Measurements from ENCODE around the gene ZNF823. TPM values are rescaled to one million over a fixed set of nuclear protein-coding genes. Genes with fewer than 3 reads are reported as not detected.

ZNF823 gene
- total and polyA plus RNA-seq, 2 donors (not counting 3 experiments of a cell fraction or from before 2014, with no cell fraction given) = 1.4 to 4.4 TPM

GRCh38 chr19:11685676-11686650 lies 52.8 kb downstream of the ZNF823 start:
- ChIA-PET CTCF (no interaction called here), POLR2A (no interaction called here)
- Histone ChIP-seq H3K9ac (replicated peaks; ENCODE audit: extremely low read depth, insufficient read depth, low read length) (no peak overlapping the region), H3K4me1 (ENCODE audit: control insufficient read depth, extremely low read depth, insufficient read depth, low read length) (no peaks in the 10 kb centered on the region), H4K20me1 (replicated peaks; ENCODE audit: control insufficient read depth, extremely low read depth, insufficient read depth, low read length) (no peaks in the 10 kb centered on the region), H3K9me3 (replicated peaks; ENCODE audit: control insufficient read depth, insufficient read depth, low read length) (peaks cover 3% of the 10 kb centered on the region), H3K9me1 (replicated peaks; ENCODE audit: control insufficient read depth, extremely low read depth, insufficient read depth, low read length) (no peaks in the 10 kb centered on the region), H3K4me3 (replicated peaks in 1 of 3; ENCODE audit: insufficient read depth in 1 of 3, low read depth in 1 of 3, low read length in 3 of 3) (no peak overlapping the region), H2AFZ (ENCODE audit: low read depth, low read length) (no peak overlapping the region), H3K4me2 (ENCODE audit: insufficient read depth, low read length) (no peak overlapping the region), H3K27me3 (ENCODE audit: control insufficient read depth in 2 of 2, insufficient read depth in 2 of 2, low read length in 2 of 2) (no peaks in the 10 kb centered on the region), H3K36me3 (ENCODE audit: control insufficient read depth in 2 of 2, extremely low read depth in 1 of 2, insufficient read depth in 2 of 2, low read length in 2 of 2) (no peaks in the 10 kb centered on the region), H3K79me2 (ENCODE audit: control insufficient read depth, insufficient read depth, low read length) (no peaks in the 10 kb centered on the region), H3K27ac (ENCODE audit: insufficient read depth, low read depth, low read length) (no peak overlapping the region)
- dilution Hi-C loops (cut with MboI; ENCODE audit: extremely low pct_ligation_motif_present, low sequenced_read_pairs) (no loop called here), intact Hi-C loops (cut with micrococcal nuclease) (no loop called here)
- no TSS peak for BruUV-seq (replicated peaks)
- TF ChIP-seq MAX (IDR thresholded peaks at IDR 0.05; ENCODE audit: insufficient read depth, insufficient read length) (no peak), MYC (IDR thresholded peaks at IDR 0.05; ENCODE audit: low read depth, low read length) (no peak), EZH2 (IDR thresholded peaks at IDR 0.05; ENCODE audit: borderline replicate concordance, low read depth, low read length, severe bottlenecking) (no peak), GATA2 (IDR thresholded peaks at IDR 0.05; ENCODE audit: insufficient read depth, insufficient read length, low read depth, low read length) (no peak), POLR2A (IDR thresholded peaks at IDR 0.05; ENCODE audit: low read depth, low read length) (no peak), FOS (IDR thresholded peaks at IDR 0.05; ENCODE audit: borderline replicate concordance, insufficient read depth, low read length) (no peak), POLR2AphosphoS5 (IDR thresholded peaks at IDR 0.05; ENCODE audit: insufficient read depth, low read depth, low read length) (no peak), JUN (IDR thresholded peaks at IDR 0.05; ENCODE audit: borderline replicate concordance, insufficient read depth, insufficient read length, low read depth) (no peak), CTCF (IDR thresholded peaks at IDR 0.05; ENCODE audit: extremely low read depth in 1 of 2, insufficient read depth in 1 of 2, low read depth in 1 of 2, low read length in 2 of 2) (no peak)
- no peak for FAIRE-seq
- no peak for DNase-seq (ENCODE audit: low read depth, low spot score)

All from endothelial cell of umbilical vein (primary cell).